ENCODE measurements around the gene ORC1. TPM values are rescaled to one million over a fixed set of nuclear protein-coding genes. Genes with fewer than 3 reads are reported as not detected.

ORC1 gene
- total RNA-seq, 1 experiment from 2014 or later: 45.2 TPM

DNA sequence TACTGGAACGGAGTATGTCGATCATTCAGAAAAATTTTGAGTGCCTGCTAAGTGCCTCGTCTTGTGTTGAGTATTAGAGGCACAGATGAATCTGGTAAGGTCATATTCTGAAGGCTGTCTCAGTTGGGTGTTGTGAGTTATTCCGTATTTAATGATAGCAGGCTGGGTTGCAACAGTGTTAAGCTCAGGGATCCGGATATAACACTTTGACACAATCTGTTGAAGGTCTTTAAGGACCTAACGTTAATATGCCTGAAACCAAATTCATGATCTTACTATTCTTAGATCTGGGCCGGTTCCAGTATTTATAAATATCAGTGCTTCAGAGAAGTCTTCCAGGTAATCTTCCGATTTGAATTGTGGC is 734 bp upstream of the ORC1 start (continued):
- TF ChIP-seq ZNF671 (CRISPR knock-in tag; IDR thresholded peaks at IDR 0.05) (no peak), ELF4 (CRISPR knock-in tag; IDR thresholded peaks at IDR 0.05; ENCODE audit: low read depth) (no peak), ESRRA (CRISPR knock-in tag; IDR thresholded peaks at IDR 0.05; ENCODE audit: borderline replicate concordance) (no peak), SMAD3 (CRISPR knock-in tag; IDR thresholded peaks at IDR 0.05; ENCODE audit: borderline replicate concordance) (no peak)
- TF ChIP-seq, protein P1, sequence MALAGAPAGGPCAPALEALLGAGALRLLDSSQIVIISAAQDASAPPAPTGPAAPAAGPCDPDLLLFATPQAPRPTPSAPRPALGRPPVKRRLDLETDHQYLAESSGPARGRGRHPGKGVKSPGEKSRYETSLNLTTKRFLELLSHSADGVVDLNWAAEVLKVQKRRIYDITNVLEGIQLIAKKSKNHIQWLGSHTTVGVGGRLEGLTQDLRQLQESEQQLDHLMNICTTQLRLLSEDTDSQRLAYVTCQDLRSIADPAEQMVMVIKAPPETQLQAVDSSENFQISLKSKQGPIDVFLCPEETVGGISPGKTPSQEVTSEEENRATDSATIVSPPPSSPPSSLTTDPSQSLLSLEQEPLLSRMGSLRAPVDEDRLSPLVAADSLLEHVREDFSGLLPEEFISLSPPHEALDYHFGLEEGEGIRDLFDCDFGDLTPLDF (CRISPR knock-in tag; IDR thresholded peaks at IDR 0.05): no peak
- TF ChIP-seq, protein P2, sequence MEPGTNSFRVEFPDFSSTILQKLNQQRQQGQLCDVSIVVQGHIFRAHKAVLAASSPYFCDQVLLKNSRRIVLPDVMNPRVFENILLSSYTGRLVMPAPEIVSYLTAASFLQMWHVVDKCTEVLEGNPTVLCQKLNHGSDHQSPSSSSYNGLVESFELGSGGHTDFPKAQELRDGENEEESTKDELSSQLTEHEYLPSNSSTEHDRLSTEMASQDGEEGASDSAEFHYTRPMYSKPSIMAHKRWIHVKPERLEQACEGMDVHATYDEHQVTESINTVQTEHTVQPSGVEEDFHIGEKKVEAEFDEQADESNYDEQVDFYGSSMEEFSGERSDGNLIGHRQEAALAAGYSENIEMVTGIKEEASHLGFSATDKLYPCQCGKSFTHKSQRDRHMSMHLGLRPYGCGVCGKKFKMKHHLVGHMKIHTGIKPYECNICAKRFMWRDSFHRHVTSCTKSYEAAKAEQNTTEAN (CRISPR knock-in tag; IDR thresholded peaks at IDR 0.05): no peak

DNA sequence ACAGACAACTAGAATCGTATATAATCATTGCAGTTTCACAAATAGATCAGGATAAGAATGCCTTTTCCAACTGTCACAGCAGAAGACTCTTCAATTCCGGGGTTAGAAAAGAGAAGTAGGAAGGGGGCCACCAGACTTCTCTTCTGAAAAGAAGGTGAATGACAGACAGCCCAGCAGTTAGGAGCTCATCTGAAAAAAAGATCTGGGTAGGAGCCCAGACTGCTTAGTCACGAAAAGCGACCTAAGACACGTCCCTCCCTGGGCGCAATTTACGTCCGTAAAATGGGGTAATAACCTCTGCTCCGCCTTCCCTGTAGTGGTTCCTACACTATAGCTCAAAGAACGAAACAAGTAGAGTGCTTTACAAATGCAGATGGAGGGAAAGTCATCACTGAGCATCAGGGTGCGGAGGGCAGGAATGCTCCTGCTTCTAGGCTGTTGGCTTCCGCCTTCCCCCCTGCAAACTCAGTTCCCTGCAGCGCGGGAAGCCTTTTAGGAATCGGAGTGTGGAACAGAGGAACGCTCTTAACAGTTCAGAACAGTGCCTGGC is 582 bp downstream of the ORC1 start:
- ChIA-PET POLR2A (interaction anchor here (0.7 to 1.9 kb wide), 11 partner anchors 17 to 348 kb away, joined by 3 to 16 read pairs (median 3); partner anchors contain the start of genes BTF3L4, CC2D1B, SHISAL2A and TUT4), CTCF (interaction anchor here (0.8 to 1.6 kb wide), 5 partner anchors 21 to 283 kb away, joined by 3 to 13 read pairs (median 4); no protein-coding TSS in a partner anchor)
- DNase-seq (ENCODE audit: low spot score): peak; percentile 51
- Mint-ChIP-seq H3K36me3 (peaks cover 49% of the 10 kb centered on the region), H3K27me3 (ENCODE audit: low read depth) (no peaks in the 10 kb centered on the region), H3K9me3 (no peaks in the 10 kb centered on the region), H3K4me1 (peaks cover 23% of the 10 kb centered on the region), H3K27ac (peak overlapping the region; percentile 100), H3K4me3 (peak overlapping the region; percentile 100)
- ATAC-seq: peak; percentile 78
- TF ChIP-seq, protein P3, sequence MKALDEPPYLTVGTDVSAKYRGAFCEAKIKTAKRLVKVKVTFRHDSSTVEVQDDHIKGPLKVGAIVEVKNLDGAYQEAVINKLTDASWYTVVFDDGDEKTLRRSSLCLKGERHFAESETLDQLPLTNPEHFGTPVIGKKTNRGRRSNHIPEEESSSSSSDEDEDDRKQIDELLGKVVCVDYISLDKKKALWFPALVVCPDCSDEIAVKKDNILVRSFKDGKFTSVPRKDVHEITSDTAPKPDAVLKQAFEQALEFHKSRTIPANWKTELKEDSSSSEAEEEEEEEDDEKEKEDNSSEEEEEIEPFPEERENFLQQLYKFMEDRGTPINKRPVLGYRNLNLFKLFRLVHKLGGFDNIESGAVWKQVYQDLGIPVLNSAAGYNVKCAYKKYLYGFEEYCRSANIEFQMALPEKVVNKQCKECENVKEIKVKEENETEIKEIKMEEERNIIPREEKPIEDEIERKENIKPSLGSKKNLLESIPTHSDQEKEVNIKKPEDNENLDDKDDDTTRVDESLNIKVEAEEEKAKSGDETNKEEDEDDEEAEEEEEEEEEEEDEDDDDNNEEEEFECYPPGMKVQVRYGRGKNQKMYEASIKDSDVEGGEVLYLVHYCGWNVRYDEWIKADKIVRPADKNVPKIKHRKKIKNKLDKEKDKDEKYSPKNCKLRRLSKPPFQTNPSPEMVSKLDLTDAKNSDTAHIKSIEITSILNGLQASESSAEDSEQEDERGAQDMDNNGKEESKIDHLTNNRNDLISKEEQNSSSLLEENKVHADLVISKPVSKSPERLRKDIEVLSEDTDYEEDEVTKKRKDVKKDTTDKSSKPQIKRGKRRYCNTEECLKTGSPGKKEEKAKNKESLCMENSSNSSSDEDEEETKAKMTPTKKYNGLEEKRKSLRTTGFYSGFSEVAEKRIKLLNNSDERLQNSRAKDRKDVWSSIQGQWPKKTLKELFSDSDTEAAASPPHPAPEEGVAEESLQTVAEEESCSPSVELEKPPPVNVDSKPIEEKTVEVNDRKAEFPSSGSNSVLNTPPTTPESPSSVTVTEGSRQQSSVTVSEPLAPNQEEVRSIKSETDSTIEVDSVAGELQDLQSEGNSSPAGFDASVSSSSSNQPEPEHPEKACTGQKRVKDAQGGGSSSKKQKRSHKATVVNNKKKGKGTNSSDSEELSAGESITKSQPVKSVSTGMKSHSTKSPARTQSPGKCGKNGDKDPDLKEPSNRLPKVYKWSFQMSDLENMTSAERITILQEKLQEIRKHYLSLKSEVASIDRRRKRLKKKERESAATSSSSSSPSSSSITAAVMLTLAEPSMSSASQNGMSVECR (CRISPR knock-in tag; IDR thresholded peaks at IDR 0.05; ENCODE audit: borderline replicate concordance): peak; percentile 63; the same call in 1 of the 2 replicates
- TF ChIP-seq TEAD1 (CRISPR knock-in tag; IDR thresholded peaks at IDR 0.05): peak; percentile 16; the same call in 1 of the 2 replicates
- TF ChIP-seq, protein P4, sequence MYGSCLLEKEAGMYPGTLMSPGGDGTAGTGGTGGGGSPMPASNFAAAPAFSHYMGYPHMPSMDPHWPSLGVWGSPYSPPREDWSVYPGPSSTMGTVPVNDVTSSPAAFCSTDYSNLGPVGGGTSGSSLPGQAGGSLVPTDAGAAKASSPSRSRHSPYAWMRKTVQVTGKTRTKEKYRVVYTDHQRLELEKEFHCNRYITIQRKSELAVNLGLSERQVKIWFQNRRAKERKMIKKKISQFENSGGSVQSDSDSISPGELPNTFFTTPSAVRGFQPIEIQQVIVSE (CRISPR knock-in tag; IDR thresholded peaks at IDR 0.05; ENCODE audit: borderline replicate concordance): no peak

DNA sequence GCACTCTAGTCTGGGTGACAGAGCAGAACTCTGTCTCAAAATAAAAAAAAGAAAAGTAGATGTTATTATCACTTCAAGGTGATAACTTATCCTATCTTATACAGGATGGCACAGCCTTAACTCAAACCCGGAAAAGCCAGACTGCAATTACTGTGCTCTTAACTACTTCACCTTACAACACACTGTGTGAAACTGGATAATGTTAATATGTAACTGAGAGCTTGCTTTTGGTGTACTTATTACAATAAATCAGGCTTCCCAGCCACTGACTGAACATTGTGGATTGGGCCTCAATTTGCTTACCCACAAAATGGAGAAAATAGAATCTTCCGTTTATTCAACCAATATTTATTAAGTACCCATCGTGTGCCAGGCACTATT is 1.4 kb downstream of the ORC1 start:
- peak overlapping the region; percentile 57; the same call in 1 of the 2 replicates for H3K27ac Mint-ChIP-seq
- TF ChIP-seq EMX1 (CRISPR knock-in tag; IDR thresholded peaks at IDR 0.05) (no peak), JAZF1 (CRISPR knock-in tag; IDR thresholded peaks at IDR 0.05) (no peak), CREB1 (CRISPR knock-in tag; IDR thresholded peaks at IDR 0.05) (no peak), ZNF317 (CRISPR knock-in tag; IDR thresholded peaks at IDR 0.05; ENCODE audit: borderline replicate concordance, low read depth) (no peak), NFYB (CRISPR knock-in tag; conservative IDR thresholded peaks at IDR 0.05; ENCODE audit: low read depth) (no peak), JUN (CRISPR knock-in tag; IDR thresholded peaks at IDR 0.05) (no peak), ZBTB21 (CRISPR knock-in tag; IDR thresholded peaks at IDR 0.05; ENCODE audit: borderline replicate concordance) (no peak), TEAD1 (CRISPR knock-in tag; IDR thresholded peaks at IDR 0.05) (no peak)
- TF ChIP-seq, protein P5, sequence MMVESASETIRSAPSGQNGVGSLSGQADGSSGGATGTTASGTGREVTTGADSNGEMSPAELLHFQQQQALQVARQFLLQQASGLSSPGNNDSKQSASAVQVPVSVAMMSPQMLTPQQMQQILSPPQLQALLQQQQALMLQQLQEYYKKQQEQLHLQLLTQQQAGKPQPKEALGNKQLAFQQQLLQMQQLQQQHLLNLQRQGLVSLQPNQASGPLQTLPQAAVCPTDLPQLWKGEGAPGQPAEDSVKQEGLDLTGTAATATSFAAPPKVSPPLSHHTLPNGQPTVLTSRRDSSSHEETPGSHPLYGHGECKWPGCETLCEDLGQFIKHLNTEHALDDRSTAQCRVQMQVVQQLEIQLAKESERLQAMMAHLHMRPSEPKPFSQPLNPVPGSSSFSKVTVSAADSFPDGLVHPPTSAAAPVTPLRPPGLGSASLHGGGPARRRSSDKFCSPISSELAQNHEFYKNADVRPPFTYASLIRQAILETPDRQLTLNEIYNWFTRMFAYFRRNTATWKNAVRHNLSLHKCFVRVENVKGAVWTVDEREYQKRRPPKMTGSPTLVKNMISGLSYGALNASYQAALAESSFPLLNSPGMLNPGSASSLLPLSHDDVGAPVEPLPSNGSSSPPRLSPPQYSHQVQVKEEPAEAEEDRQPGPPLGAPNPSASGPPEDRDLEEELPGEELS (CRISPR knock-in tag; IDR thresholded peaks at IDR 0.05): no peak
- TF ChIP-seq, protein P4 (CRISPR knock-in tag; IDR thresholded peaks at IDR 0.05; ENCODE audit: borderline replicate concordance): no peak
- TF ChIP-seq, protein P6, sequence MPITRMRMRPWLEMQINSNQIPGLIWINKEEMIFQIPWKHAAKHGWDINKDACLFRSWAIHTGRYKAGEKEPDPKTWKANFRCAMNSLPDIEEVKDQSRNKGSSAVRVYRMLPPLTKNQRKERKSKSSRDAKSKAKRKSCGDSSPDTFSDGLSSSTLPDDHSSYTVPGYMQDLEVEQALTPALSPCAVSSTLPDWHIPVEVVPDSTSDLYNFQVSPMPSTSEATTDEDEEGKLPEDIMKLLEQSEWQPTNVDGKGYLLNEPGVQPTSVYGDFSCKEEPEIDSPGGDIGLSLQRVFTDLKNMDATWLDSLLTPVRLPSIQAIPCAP (CRISPR knock-in tag; IDR thresholded peaks at IDR 0.05): no peak
- TF ChIP-seq, protein P7, sequence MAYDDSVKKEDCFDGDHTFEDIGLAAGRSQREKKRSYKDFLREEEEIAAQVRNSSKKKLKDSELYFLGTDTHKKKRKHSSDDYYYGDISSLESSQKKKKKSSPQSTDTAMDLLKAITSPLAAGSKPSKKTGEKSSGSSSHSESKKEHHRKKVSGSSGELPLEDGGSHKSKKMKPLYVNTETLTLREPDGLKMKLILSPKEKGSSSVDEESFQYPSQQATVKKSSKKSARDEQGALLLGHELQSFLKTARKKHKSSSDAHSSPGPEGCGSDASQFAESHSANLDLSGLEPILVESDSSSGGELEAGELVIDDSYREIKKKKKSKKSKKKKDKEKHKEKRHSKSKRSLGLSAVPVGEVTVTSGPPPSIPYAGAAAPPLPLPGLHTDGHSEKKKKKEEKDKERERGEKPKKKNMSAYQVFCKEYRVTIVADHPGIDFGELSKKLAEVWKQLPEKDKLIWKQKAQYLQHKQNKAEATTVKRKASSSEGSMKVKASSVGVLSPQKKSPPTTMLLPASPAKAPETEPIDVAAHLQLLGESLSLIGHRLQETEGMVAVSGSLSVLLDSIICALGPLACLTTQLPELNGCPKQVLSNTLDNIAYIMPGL (CRISPR knock-in tag; IDR thresholded peaks at IDR 0.05): no peak

More for the DNA sequence above, 1.4 kb downstream of the ORC1 start:
- ChIA-PET CTCF (no interaction called here), POLR2A (interaction anchor here (1.9 kb wide), 1 partner anchor 347 kb away, joined by 10 read pairs; the partner anchor contains the start of genes BTF3L4 and TXNDC12)
- H3K4me1 Mint-ChIP-seq: peaks cover 23% of the 10 kb centered on the region
- ATAC-seq (no peak), DNase-seq (ENCODE audit: low spot score) (no peak)
- H3K9me3 Mint-ChIP-seq: no peaks in the 10 kb centered on the region
- H3K4me3 Mint-ChIP-seq: peak overlapping the region; percentile 100
- peaks cover 43% of the 10 kb centered on the region for H3K36me3 Mint-ChIP-seq
- no peaks in the 10 kb centered on the region for H3K27me3 Mint-ChIP-seq (ENCODE audit: low read depth)

Measured in WTC11 (cell line).